ENCODE data around the gene ACER2. TPM values are rescaled to one million over a fixed set of nuclear protein-coding genes. Genes with fewer than 3 reads are reported as not detected.

Gene ACER2
- total RNA-seq, 1 experiment from 2014 or later: 2.3 TPM

DNA sequence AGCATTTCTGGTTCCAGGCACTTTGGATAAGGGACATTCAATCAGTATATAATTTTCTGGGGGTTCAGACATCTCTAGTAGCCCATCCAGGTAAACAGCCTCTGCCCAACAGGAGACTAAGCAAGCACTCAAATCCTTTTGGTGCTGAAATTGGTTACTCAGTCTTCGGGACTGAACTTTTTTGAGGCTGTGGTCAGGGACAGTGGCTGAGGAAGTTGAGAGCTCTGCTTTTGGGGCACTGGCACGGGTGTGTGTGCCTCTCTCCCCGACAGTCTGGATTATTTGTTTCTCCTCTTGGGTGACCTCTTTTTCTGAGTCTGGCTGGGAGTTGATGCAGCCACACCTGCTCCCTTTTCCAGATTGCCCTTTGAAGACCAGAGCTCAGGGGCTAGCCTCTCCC lies 47.6 kb downstream of the ACER2 start:
- no peak for DNase-seq (ENCODE audit: low read depth)

DNA sequence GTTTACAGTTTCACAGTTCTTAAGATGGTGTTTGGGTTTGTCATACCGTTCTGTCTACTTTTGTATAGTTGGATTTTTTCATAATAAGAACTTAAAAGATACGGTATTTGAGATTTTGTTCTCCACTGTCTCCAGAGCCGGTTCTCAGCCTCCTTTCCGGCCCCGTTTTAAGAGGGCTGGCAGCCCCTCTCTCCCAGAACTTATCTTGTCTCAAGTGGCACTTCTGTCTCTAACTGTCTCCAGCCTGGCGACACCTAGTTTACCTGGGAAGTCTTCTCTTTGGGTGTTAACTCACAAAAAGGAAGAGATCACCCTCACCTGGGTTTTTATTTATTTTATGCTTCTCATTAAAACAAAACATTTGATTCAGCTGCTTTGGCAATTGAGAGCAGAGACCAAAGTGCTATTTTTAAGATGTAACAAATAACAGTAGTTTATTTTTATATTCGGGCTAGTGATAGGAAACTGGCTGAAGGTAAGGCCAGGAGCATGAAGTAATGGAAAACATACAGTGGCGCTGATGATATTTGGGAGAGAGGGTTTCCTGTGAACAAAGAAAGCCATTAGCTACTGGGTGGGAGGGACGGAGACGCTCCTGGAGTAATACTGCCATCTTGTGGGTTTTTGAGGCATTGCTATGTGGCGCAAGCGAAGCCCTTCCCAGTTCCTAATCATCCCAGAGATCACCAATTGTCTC lies 48.3 kb downstream of the ACER2 start:
- peak; percentile 66 for DNase-seq (ENCODE audit: low read depth)

- DNase-seq (ENCODE audit: low read depth): no peak
Measured at GRCh38 chr9:19457693-19458009, 48.8 kb downstream of the ACER2 start.

DNA sequence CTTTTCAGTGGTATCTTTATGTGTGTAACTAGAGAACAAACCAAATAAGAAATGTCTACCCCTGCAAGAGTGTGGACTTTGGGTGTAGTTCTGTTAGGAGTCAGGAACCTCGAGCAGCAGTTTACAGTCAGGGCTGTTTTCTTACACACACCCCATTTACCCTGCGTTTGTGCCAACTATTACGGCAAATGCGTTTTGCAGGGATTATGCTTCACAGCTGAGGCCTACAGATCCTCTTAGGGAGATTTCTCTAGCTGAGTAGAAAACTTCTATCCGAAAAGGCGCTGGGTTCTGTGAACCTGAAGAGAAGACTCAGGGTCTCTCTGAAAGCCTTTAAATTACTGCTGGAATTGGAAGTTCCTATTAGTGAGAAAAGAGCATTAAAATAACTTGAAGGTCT lies 51.4 kb downstream of the ACER2 start:
- no peak for DNase-seq (ENCODE audit: low read depth)

DNA sequence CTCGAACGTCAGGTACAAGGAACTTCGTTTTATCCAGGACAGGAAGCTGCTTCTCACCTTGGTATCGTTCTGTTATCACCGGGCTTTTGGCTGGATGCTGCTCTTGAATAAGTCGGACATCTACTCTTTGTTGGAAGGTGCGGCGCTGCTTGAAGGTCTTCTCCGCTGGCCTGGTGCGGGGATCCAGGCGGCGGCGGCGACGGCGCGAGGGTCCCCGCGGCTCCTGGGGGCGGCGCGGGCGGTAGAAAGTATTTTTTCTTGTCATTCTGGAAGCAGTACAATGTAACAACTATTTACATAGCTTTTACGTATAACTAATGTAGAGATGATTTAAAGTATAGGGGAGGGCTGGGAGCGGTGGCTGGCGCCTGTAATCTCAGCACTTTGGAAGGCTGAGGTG lies 52.3 kb downstream of the ACER2 start:
- DNase-seq (ENCODE audit: low read depth): no peak

DNA sequence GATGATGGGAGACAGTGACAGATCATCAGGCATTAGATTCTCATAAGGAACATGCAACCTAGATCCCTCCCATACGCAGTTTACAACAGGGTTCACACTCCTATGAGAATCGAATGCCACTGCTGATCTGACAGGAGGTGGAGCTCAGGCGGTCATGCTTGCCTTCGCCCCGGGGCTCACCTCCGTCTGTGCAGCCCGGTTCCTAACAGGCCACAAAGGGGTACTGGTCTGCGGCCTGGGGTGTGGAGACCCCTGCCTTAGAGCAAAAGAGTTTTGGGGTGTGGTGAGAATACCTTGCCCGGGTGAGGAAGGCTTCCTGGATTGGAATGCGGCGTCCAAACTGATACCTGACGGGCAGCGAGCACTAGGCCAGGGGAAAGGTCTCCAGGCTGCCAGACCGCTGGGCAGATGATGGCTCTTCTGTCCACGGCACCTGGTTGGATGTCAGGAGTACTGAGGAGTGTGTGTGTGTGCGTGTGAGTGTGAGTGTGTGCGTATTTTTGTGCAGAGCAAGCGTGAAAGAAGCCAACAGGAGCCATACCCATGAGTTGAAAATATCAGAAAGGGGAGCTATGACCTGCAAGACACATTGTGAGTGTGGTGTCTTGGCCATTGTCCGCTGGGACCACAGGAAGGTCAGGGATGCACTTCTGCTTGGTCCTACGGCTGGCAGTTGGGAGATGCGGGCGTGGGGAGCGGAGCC lies 55.4 kb downstream of the ACER2 start:
- DNase-seq (ENCODE audit: low read depth): no peak

DNA sequence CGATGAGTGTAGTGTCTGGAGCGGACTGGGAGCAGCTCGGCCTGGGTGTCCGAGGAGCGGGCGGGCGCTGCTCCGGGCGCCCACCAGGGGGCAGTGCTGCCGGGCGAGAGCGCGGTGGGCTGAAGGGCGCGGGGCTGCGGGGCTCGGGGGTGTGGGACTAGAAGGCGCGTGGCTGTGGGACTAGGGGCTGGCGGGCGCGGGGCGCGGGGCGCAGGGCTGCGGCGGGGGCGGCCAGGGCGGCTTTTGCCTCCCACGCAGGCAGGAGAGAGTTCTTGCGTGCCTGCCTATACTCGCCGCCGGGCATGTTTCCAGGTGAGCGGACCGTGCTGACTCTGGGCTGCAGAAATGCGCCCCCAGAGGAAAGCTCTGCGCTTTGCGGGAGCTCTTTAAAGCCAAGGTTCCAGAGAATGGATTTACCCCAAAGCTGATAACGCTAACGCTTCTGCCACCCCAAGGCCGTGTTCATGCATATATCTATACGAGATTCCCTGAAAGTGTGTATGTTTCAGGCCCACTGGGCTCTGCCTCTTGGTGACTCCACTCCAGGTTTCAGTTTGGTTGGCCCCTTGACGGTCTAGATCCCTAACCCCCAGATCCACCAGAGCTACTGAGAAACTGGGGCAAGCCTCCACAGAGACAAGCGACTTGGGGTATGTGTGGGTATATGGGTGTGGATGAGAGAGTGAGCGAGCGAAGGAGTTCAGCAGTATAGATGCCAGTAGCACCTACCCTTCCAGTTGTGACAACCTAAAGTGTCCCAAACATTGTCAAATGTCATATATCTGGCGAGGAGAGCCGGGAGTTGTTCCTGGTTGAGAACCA lies 56.2 kb downstream of the ACER2 start:
- peak; percentile 52 for DNase-seq (ENCODE audit: low read depth)

- no peak for DNase-seq (ENCODE audit: low read depth)
Measured at GRCh38 chr9:19465586-19466279, 56.9 kb downstream of the ACER2 start.

DNA sequence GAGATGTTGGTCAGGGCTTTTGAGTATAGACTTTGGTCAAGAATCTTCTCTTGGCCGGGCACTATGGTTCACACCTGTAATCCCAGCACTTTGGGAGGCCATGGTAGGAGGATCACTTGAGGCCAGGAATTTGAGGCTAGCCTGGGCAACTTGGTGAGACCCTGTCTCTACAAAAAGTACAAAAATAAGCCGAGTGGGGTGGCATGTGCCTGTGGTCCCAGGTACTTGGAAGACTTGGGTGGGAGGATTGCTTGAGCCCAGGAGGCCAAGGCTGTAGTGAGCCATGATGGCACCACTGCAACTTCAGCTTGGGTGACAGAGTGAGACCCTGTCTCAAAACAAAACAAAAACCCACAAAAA lies 57.5 kb downstream of the ACER2 start:
- DNase-seq (ENCODE audit: low read depth): no peak

DNA sequence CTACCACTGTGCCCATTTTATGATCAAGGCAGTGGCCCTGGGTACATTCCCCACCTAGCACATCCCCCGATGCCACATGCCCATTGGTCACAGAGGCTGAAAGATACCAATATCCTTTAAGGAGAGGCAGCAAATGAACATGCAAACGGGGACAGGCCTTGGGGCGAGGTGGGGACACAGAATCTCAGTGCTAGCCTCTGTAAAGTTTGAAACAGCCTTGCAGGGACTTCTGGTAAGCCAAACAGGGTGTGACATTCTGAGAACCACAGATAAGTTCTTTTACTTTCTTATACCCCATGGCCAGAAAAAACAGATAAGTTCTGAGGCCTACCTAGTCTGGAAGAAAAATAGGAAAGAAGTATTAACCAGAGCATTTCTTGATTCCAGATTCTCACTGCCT lies 60.5 kb downstream of the ACER2 start:
- no peak for DNase-seq (ENCODE audit: low read depth)

- peak; percentile 23 for DNase-seq (ENCODE audit: low read depth)
Measured at GRCh38 chr9:19470567-19470966, 61.8 kb downstream of the ACER2 start.

DNA sequence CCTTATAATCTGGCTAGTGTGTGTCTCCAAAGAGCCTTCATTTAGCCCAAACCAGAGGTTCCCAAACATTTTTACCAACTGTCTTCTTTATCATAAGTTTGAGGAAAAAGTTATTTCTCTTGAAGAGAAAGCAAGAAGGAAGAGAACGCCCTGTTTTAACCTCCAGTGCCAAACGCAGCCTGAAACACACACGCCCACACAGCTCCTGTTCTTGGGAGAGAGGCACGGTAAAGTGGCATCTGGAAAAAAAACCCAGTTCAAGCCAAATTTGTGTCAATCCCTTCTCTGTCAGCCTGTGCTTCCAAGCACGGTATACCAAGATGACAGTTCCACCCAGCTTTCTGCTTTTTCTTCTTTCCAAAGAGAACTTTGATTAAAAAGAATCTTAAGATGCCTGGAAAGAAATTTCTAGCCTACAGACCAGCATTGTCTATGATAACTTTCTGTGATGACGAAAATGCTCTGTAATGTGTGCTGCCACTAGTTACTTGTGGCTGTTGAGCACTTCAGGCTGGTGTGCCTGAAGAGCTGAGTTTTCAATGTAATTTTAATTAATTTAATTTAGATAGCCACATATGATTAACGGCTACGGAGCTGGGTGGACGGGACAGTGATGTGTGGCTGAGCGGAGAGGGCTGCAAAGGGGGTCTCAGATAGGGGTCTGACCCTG lies 62.3 kb downstream of the ACER2 start:
- no peak for DNase-seq (ENCODE audit: low read depth)

- peak; percentile 46 for DNase-seq (ENCODE audit: low read depth)
Measured at GRCh38 chr9:19471737-19472648, 63.2 kb downstream of the ACER2 start.

DNA sequence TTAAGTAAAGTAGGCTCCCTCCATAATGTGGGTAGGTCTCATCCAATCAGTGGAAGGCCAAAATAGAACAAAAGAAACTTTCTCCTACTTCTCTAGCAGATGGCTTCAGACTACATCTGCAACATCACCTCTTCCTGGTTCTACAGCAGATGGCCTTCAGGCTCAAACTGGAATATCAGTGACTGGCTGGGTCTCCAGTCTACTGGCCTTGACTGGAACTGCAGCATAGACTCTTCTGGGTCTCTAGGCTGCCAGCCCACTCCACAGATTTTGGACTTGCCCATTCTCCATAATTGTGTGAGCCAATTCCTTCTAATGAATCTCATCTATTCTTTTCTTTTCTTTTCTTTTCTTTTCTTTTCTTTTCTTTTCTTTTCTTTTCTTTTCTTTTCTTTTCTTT lies 64.8 kb downstream of the ACER2 start:
- DNase-seq (ENCODE audit: low read depth): no peak

- DNase-seq (ENCODE audit: low read depth): no peak
Measured at GRCh38 chr9:19479874-19480273, 71.1 kb downstream of the ACER2 start.

DNA sequence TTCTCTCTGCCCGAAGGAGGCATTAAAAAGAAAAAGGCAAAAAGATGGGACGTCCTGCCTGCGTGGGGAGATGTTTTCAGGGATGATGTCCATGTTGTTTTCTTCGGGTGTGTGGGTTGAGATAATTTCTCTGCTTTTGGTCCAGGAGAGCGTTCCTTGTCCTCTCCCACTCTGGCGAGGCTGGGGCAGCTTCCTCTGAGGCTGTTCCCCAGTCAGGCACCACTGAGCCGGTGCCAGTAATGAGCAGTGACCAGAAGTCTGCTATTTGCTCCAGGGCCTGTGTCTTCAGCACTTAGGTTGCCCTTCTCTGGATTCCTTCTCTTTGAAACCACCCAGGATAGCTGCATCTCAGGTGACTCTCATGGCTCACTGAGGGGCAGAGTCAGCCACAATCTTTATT lies 71.5 kb downstream of the ACER2 start:
- DNase-seq (ENCODE audit: low read depth): no peak

GRCh38 chr9:19481121-19481870 lies 72.5 kb downstream of the ACER2 start:
- no peak for DNase-seq (ENCODE audit: low read depth)

DNA sequence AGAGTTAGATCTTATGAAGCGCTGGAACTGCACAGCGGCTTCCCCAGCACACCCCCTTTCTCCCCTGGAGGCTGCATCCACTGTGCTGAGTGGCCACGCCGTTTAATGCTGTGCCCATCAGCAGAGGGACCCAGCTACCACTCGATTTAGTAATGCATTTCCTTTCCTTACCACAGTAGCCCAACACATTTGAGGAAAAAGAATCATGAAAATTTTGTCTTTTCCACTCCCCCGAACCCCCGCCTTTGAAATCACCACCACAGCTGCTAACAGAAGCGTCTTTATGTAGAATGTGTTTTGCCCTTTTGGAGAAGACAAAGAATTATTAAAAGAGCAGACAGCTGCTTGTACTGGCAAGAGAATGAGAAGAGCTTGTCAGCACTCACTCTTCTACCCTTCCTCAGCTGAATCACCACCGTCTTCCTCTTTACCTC lies 73.2 kb downstream of the ACER2 start:
- DNase-seq (ENCODE audit: low read depth): peak; percentile 19

- no peak for DNase-seq (ENCODE audit: low read depth)
Measured at GRCh38 chr9:19484699-19485098, 75.9 kb downstream of the ACER2 start.

DNA sequence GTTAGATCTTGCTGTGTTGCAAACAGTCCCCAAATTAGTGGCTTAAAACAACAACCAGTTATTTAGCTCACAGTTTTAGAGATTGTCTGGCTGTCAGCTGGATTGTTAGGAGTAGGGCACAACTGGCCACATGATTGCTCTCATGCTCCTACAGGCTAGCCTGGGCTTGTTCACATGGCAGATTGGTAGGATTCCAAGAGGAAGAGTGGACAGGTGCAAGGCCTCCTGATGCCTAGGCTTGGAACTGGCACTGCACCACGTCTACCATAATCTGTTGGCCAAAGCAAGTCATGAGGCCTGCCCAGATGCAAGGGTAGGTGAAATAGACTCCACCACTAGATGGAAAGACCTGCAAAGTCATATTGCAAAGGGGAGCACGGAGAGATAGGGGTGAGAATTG lies 76.4 kb downstream of the ACER2 start:
- no peak for DNase-seq (ENCODE audit: low read depth)
